OCI-LY1 (cell line): Measurements from ENCODE around the gene ZNF462.

ENCODE experiments used
- EZH2 ChIP-seq: fragments of 200-600 bp; sonication (generic), shearing (Covaris generic); IDR thresholded peaks from 2 replicates; pipeline ENCODE4 v1.8.0; 2017; ENCODE audit warnings: borderline replicate concordance, mixed run types, mild to moderate bottlenecking, antibody characterized with exemption, low read length, moderate library complexity, mixed read lengths
- TF ChIP-seq, protein P1 (sequence below): fragments of 200-600 bp; sonication (generic), shearing (Covaris generic); IDR thresholded peaks from 2 replicates; pipeline ENCODE4 v1.5.1; 2017; ENCODE audit warnings: mild to moderate bottlenecking, antibody characterized with exemption, low read length, moderate library complexity, mixed read lengths

DNA sequence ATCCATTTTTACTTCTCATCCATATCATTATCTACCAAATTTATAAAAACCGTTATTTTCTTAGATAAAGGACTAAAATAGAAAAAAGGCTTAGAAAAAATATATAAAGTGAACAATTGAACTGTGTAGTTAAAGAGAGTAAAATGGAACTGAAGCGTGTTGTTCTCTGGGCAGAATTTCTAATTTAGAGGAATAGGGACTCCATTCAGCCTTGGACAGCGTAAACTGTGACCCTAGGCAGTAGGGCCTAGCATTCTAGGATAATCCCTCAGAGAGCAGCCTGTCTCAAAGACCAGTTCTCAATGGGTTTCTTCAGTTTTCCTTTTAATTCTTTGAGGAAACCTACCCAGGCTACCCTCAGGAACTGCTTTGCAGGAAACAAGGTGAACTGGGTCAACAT is 11.1 kb downstream of the ZNF462 start:
- TF ChIP-seq EZH2 = no peak
- TF ChIP-seq, protein P1, sequence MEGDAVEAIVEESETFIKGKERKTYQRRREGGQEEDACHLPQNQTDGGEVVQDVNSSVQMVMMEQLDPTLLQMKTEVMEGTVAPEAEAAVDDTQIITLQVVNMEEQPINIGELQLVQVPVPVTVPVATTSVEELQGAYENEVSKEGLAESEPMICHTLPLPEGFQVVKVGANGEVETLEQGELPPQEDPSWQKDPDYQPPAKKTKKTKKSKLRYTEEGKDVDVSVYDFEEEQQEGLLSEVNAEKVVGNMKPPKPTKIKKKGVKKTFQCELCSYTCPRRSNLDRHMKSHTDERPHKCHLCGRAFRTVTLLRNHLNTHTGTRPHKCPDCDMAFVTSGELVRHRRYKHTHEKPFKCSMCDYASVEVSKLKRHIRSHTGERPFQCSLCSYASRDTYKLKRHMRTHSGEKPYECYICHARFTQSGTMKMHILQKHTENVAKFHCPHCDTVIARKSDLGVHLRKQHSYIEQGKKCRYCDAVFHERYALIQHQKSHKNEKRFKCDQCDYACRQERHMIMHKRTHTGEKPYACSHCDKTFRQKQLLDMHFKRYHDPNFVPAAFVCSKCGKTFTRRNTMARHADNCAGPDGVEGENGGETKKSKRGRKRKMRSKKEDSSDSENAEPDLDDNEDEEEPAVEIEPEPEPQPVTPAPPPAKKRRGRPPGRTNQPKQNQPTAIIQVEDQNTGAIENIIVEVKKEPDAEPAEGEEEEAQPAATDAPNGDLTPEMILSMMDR = no peak
